LNCAP (cell line): Measurements from ENCODE around the gene SGTB.

Experiments used
- TF ChIP-seq, protein P1 (sequence below): fragments of 450-650 bp; IDR thresholded peaks from 2 replicates; pipeline ENCODE4 v1.5.1; 2017; ENCODE audit warnings: mild to moderate bottlenecking

Gene SGTB

DNA sequence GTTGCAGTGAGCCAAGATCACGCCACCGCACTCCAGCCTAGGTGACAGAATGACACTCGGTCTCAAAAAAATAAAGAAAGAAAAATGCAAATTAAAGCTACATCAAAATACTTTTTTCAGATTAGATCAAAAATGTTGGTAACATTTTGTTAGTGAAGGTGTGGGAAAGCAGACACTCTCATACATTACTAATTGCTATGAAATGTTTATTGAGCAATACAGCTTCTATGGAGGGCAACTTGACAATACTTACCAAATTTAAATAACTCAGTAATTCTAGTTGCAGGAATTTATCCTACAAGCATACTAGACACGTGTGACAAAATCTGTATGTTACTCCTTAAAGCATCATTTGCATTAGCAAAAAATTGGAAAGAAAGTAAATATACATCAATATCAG lies 101.9 kb downstream of the SGTB start:
- TF ChIP-seq, protein P1, sequence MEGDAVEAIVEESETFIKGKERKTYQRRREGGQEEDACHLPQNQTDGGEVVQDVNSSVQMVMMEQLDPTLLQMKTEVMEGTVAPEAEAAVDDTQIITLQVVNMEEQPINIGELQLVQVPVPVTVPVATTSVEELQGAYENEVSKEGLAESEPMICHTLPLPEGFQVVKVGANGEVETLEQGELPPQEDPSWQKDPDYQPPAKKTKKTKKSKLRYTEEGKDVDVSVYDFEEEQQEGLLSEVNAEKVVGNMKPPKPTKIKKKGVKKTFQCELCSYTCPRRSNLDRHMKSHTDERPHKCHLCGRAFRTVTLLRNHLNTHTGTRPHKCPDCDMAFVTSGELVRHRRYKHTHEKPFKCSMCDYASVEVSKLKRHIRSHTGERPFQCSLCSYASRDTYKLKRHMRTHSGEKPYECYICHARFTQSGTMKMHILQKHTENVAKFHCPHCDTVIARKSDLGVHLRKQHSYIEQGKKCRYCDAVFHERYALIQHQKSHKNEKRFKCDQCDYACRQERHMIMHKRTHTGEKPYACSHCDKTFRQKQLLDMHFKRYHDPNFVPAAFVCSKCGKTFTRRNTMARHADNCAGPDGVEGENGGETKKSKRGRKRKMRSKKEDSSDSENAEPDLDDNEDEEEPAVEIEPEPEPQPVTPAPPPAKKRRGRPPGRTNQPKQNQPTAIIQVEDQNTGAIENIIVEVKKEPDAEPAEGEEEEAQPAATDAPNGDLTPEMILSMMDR: no peak
